Measurements from ENCODE around the gene PKD2. TPM values are rescaled to one million over a fixed set of nuclear protein-coding genes. Genes with fewer than 3 reads are reported as not detected.

The PKD2 gene
- total and polyA plus RNA-seq, 2 donors (not counting 1 experiment from before 2014, with no cell fraction given), result 1.8 to 5.8 TPM

GRCh38 chr4:87971866-87972265 is 35.6 kb upstream of the PKD2 start:
- ChIA-PET CTCF (interaction anchor here (0.6 to 2.7 kb wide), 8 partner anchors 9 to 573 kb away, joined by 3 to 19 read pairs (median 4); no protein-coding TSS in a partner anchor), POLR2A (no interaction called here)
- Mint-ChIP-seq H3K9me3 (ENCODE audit: insufficient read depth) (no peaks in the 10 kb centered on the region), H3K27ac (no peak overlapping the region), H3K4me1 (peaks cover 7% of the 10 kb centered on the region), H3K27me3 (peaks cover 20% of the 10 kb centered on the region), H3K4me3 (no peak overlapping the region)
- TF ChIP-seq EZH2 (IDR thresholded peaks at IDR 0.05; ENCODE audit: borderline replicate concordance, insufficient read depth, low read depth, low read length, poor library complexity, severe bottlenecking), result no peak
- TF ChIP-seq, protein P1, sequence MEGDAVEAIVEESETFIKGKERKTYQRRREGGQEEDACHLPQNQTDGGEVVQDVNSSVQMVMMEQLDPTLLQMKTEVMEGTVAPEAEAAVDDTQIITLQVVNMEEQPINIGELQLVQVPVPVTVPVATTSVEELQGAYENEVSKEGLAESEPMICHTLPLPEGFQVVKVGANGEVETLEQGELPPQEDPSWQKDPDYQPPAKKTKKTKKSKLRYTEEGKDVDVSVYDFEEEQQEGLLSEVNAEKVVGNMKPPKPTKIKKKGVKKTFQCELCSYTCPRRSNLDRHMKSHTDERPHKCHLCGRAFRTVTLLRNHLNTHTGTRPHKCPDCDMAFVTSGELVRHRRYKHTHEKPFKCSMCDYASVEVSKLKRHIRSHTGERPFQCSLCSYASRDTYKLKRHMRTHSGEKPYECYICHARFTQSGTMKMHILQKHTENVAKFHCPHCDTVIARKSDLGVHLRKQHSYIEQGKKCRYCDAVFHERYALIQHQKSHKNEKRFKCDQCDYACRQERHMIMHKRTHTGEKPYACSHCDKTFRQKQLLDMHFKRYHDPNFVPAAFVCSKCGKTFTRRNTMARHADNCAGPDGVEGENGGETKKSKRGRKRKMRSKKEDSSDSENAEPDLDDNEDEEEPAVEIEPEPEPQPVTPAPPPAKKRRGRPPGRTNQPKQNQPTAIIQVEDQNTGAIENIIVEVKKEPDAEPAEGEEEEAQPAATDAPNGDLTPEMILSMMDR (IDR thresholded peaks at IDR 0.05), result no peak
- WGBS (ENCODE audit: insufficient coverage), result no CpG with 5 or more reads among the region's 1 CpG
- Histone ChIP-seq H3K9ac (ENCODE audit: low read length) (no peak overlapping the region), H3K36me3 (replicated peaks in 1 of 2; ENCODE audit: control extremely low read depth in 1 of 2, control insufficient read depth in 1 of 2, extremely low read depth in 1 of 2, insufficient read depth in 2 of 2, low read length in 1 of 2) (no peaks in the 10 kb centered on the region), H3K9me3 (ENCODE audit: control extremely low read depth in 1 of 3, control insufficient read depth in 2 of 3, insufficient read depth in 1 of 3, low read length in 2 of 3) (no peaks in the 10 kb centered on the region), H3K27me3 (replicated peaks in 1 of 4; ENCODE audit: control extremely low read depth in 1 of 4, control insufficient read depth in 3 of 4, insufficient read depth in 4 of 4, low read length in 3 of 4) (peaks cover 0 to 5% (median under 1%) of the 10 kb centered on the region in 4 experiments), H3K27ac (ENCODE audit: low read length in 2 of 2) (no peak overlapping the region), H3K4me1 (ENCODE audit: control insufficient read depth in 2 of 2, insufficient read depth in 2 of 2, low read length in 2 of 2) (peaks cover 4 to 5% of the 10 kb centered on the region in 2 donors), H3K4me3 (ENCODE audit: control extremely low read depth in 1 of 5, extremely low read depth in 1 of 5, insufficient read depth in 1 of 5, low read depth in 2 of 5, low read length in 4 of 5) (no peak overlapping the region), H3K79me2 (ENCODE audit: control insufficient read depth, insufficient read depth, low read length) (no peaks in the 10 kb centered on the region), H3K4me2 (replicated peaks; ENCODE audit: low read depth, low read length, poor library complexity, severe bottlenecking) (no peak overlapping the region), H2AFZ (ENCODE audit: insufficient read depth, low read depth, low read length, poor library complexity, severe bottlenecking) (no peak overlapping the region), H4K20me1 (ENCODE audit: control insufficient read depth, insufficient read depth, low read length, poor library complexity, severe bottlenecking) (no peaks in the 10 kb centered on the region)
- no peak for DNase-seq
- intact Hi-C loops (cut with micrococcal nuclease), result no loop called here
- no peak for ATAC-seq (ENCODE audit: low read depth)

- H3K36me3 ChIP-seq (replicated peaks in 1 of 2; ENCODE audit: control extremely low read depth in 1 of 2, control insufficient read depth in 1 of 2, extremely low read depth in 1 of 2, insufficient read depth in 2 of 2, low read length in 1 of 2), result no peaks in the 10 kb centered on the region
These were observed 33.9 kb upstream of the PKD2 start for GRCh38 chr4:87973283-87974169.

More at GRCh38 chr4:87973283-87974169, 33.9 kb upstream of the PKD2 start:
- peaks cover 4 to 5% of the 10 kb centered on the region in 2 donors for H3K4me1 ChIP-seq (ENCODE audit: control insufficient read depth in 2 of 2, insufficient read depth in 2 of 2, low read length in 2 of 2)
- H3K4me1 Mint-ChIP-seq, result peaks cover 7% of the 10 kb centered on the region
- intact Hi-C loops (cut with micrococcal nuclease), result no loop called here
- TF ChIP-seq, protein P1 (IDR thresholded peaks at IDR 0.05), result peak; percentile 91
- no peak for TF ChIP-seq EZH2 (IDR thresholded peaks at IDR 0.05; ENCODE audit: borderline replicate concordance, insufficient read depth, low read depth, low read length, poor library complexity, severe bottlenecking)
- no peak overlapping the region for H3K9ac ChIP-seq (ENCODE audit: low read length)
- H3K79me2 ChIP-seq (ENCODE audit: control insufficient read depth, insufficient read depth, low read length), result no peaks in the 10 kb centered on the region
- no peak overlapping the region for H3K27ac ChIP-seq (ENCODE audit: low read length in 2 of 2)
- no peaks in the 10 kb centered on the region for H3K9me3 Mint-ChIP-seq (ENCODE audit: insufficient read depth)
- ATAC-seq (ENCODE audit: low read depth) (peak; percentile 51), DNase-seq (peak; percentile 41)
- peaks cover 22% of the 10 kb centered on the region for H3K27me3 Mint-ChIP-seq
- CTCF ChIA-PET, result interaction anchor here (0.7 to 2.7 kb wide), 15 partner anchors 11 to 1158 kb away, joined by 3 to 21 read pairs (median 3); no protein-coding TSS in a partner anchor
- H3K4me3 ChIP-seq (ENCODE audit: control extremely low read depth in 1 of 5, extremely low read depth in 1 of 5, insufficient read depth in 1 of 5, low read depth in 2 of 5, low read length in 4 of 5), result no peak overlapping the region
- H2AFZ ChIP-seq (ENCODE audit: insufficient read depth, low read depth, low read length, poor library complexity, severe bottlenecking), result no peak overlapping the region
- POLR2A ChIA-PET, result no interaction called here
- no peaks in the 10 kb centered on the region for H3K9me3 ChIP-seq (ENCODE audit: control extremely low read depth in 1 of 3, control insufficient read depth in 2 of 3, insufficient read depth in 1 of 3, low read length in 2 of 3)
- no peak overlapping the region for H3K4me2 ChIP-seq (replicated peaks; ENCODE audit: low read depth, low read length, poor library complexity, severe bottlenecking)
- peaks cover 0 to 5% (median 4%) of the 10 kb centered on the region in 4 experiments for H3K27me3 ChIP-seq (replicated peaks in 1 of 4; ENCODE audit: control extremely low read depth in 1 of 4, control insufficient read depth in 3 of 4, insufficient read depth in 4 of 4, low read length in 3 of 4)
- H3K4me3 Mint-ChIP-seq, result no peak overlapping the region
- no peaks in the 10 kb centered on the region for H4K20me1 ChIP-seq (ENCODE audit: control insufficient read depth, insufficient read depth, low read length, poor library complexity, severe bottlenecking)
- H3K27ac Mint-ChIP-seq, result no peak overlapping the region
- WGBS (ENCODE audit: insufficient coverage), result 48% methylated on average over 4 of the region's 14 CpGs
